Measurements from ENCODE around the gene MOB1B.

DNA sequence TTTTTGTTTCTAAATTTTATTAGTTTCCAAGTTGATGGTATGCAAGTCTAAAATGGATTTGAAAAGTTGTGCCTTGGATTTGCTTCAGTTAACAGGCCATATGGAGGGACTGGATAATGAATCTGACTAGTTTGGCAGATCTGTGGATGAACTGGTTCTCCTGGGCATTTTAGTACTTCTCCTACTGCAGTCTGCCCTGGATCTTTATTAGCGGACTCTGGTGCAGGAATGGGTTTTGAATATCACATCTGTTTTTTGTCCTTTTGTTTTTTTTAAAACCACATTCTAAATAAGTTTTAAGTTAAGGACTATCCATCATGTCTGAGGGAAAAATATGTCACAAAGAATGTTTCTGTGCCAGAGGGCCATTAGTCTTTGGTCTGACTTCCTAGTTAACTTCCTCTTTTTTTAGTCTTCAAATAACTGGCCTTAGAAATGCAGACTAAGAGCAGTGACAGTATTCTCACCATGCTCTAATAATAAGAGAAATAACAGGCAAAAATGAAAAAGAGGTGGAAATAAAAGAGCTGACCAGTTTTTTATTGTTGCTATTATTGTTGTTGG lies 77.4 kb downstream of the MOB1B start:
- TF ChIP-seq NFYB (CRISPR knock-in tag; IDR thresholded peaks at IDR 0.05), result no peak
- TF ChIP-seq CTCF (CRISPR knock-in tag; IDR thresholded peaks at IDR 0.05), result no peak
- no peak for TF ChIP-seq ELF1 (CRISPR knock-in tag; IDR thresholded peaks at IDR 0.05)
- no peak for TF ChIP-seq YY1 (IDR thresholded peaks at IDR 0.05; ENCODE audit: insufficient read depth, insufficient replicate concordance, low read depth, low read length)
- TF ChIP-seq UBTF (CRISPR knock-in tag; IDR thresholded peaks at IDR 0.05), result no peak
- no peak for TF ChIP-seq PRDM10 (CRISPR knock-in tag; IDR thresholded peaks at IDR 0.05; ENCODE audit: low read depth)
- no peak for TF ChIP-seq FOXM1 (CRISPR knock-in tag; IDR thresholded peaks at IDR 0.05)
- TF ChIP-seq ZNF33B (CRISPR knock-in tag; IDR thresholded peaks at IDR 0.05), result no peak
